Measurements from ENCODE around the gene ASIC2. TPM values are rescaled to one million over a fixed set of nuclear protein-coding genes. Genes with fewer than 3 reads are reported as not detected.

The ASIC2 gene
- total RNA-seq, 1 experiment from 2014 or later, result not detected

DNA sequence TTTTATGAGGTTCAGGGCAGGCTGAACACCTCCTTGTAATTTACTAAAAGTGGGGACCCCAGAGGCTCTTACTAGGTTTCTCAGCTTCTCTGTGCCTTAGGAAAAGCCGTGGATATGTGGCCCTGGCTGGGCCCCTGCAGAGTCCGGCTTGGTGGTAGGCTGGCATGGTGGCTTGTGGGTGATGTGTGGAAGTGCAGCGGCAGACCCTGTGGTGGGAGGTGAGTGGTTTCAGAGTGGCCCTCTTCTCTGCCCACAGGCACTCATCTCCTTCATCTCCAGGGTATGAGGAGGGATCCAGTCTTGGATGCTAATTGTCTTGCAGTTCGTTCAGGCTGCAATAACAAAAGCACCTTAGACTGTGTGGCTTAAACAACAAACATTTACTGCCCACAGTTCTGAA lies 58.9 kb downstream of the ASIC2 start:
- Mint-ChIP-seq H3K36me3 (ENCODE audit: insufficient read depth, unreplicated experiment) (no peaks in the 10 kb centered on the region), H3K4me1 (ENCODE audit: insufficient read depth, unreplicated experiment) (peaks cover 12% of the 10 kb centered on the region), H3K27ac (ENCODE audit: low read depth, unreplicated experiment) (no peak overlapping the region), H3K27me3 (ENCODE audit: insufficient read depth, unreplicated experiment) (peaks cover 6% of the 10 kb centered on the region), H3K9me3 (ENCODE audit: unreplicated experiment) (no peaks in the 10 kb centered on the region), H3K4me3 (ENCODE audit: unreplicated experiment) (no peak overlapping the region)
- POLR2A ChIA-PET, result no interaction called here
- CTCF ChIA-PET, result interaction anchor here (0.6 kb wide), 1 partner anchor 294 kb away, joined by 5 read pairs; no protein-coding TSS in a partner anchor
- no TSS peak for BruUV-seq (replicated peaks)
- DNase-seq (ENCODE audit: unreplicated experiment), result no peak
- intact Hi-C loops (cut with micrococcal nuclease), result no loop called here
- TF ChIP-seq, protein P1, sequence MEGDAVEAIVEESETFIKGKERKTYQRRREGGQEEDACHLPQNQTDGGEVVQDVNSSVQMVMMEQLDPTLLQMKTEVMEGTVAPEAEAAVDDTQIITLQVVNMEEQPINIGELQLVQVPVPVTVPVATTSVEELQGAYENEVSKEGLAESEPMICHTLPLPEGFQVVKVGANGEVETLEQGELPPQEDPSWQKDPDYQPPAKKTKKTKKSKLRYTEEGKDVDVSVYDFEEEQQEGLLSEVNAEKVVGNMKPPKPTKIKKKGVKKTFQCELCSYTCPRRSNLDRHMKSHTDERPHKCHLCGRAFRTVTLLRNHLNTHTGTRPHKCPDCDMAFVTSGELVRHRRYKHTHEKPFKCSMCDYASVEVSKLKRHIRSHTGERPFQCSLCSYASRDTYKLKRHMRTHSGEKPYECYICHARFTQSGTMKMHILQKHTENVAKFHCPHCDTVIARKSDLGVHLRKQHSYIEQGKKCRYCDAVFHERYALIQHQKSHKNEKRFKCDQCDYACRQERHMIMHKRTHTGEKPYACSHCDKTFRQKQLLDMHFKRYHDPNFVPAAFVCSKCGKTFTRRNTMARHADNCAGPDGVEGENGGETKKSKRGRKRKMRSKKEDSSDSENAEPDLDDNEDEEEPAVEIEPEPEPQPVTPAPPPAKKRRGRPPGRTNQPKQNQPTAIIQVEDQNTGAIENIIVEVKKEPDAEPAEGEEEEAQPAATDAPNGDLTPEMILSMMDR (IDR thresholded peaks at IDR 0.05; ENCODE audit: unreplicated experiment), result no peak

DNA sequence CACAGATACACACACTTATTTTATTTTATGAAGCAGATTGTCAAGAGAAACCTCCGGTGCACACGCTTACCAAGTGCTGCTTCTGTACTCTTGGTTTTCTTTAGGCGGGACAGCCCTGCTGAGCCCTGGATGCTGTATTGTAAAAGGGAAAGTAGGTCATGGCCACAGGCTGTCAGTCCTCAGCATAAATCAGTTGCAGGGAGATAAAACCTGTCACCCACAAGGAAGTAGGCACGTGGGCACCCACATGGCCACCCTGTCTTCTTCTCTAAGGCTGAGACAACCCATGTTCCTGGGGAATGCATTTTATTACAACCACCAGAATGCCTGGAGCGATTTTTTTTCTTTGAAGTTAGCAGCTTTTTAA lies 59.3 kb downstream of the ASIC2 start:
- Mint-ChIP-seq H3K4me3 (ENCODE audit: unreplicated experiment) (no peak overlapping the region), H3K9me3 (ENCODE audit: unreplicated experiment) (no peaks in the 10 kb centered on the region), H3K27me3 (ENCODE audit: insufficient read depth, unreplicated experiment) (peaks cover 10% of the 10 kb centered on the region), H3K36me3 (ENCODE audit: insufficient read depth, unreplicated experiment) (no peaks in the 10 kb centered on the region), H3K4me1 (ENCODE audit: insufficient read depth, unreplicated experiment) (peaks cover 12% of the 10 kb centered on the region), H3K27ac (ENCODE audit: low read depth, unreplicated experiment) (no peak overlapping the region)
- DNase-seq (ENCODE audit: unreplicated experiment), result no peak
- no TSS peak for BruUV-seq (replicated peaks)
- ChIA-PET CTCF (interaction anchor here (0.6 to 0.7 kb wide), 2 partner anchors 293 to 357 kb away, joined by 3 to 5 read pairs; partner anchors contain the start of gene MYO1D), POLR2A (no interaction called here)
- intact Hi-C loops (cut with micrococcal nuclease), result no loop called here
- TF ChIP-seq, protein P1 (IDR thresholded peaks at IDR 0.05; ENCODE audit: unreplicated experiment), result no peak

GRCh38 chr17:33229499-33229898 lies 63.6 kb downstream of the ASIC2 start:
- intact Hi-C loops (cut with micrococcal nuclease), result no loop called here
- CTCF ChIA-PET, result interaction anchor here (0.5 to 0.6 kb wide), 2 partner anchors 46 to 550 kb away, joined by 3 to 4 read pairs; no protein-coding TSS in a partner anchor
- TF ChIP-seq, protein P1 (IDR thresholded peaks at IDR 0.05; ENCODE audit: unreplicated experiment), result no peak

DNA sequence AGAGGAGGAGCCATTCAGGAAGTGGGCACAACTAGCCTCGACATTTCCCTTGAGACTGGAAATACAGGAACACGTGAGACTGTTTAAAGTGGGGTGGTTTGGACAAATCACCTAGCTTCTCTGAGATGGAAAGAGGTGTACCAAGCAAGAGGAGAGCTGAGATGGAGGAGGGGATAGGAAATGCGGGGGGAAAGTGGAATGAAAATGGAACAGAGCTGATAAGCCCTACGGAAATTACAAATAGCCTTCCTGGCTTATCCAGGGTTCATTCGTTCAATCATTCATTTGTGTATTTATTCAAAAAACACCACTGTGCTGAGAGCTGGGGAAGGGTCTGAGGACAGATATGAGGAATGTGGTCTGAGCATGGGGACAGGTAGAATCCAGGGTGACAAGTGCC lies 64.1 kb downstream of the ASIC2 start:
- POLR2A ChIA-PET, result interaction anchor here (0.6 to 1.2 kb wide), 2 partner anchors 56 to 766 kb away, joined by 3 read pairs; no protein-coding TSS in a partner anchor
- TF ChIP-seq, protein P1 (IDR thresholded peaks at IDR 0.05; ENCODE audit: unreplicated experiment), result no peak
- no TSS peak for BruUV-seq (replicated peaks)
- intact Hi-C loops (cut with micrococcal nuclease), result no loop called here
- Mint-ChIP-seq H3K27ac (ENCODE audit: low read depth, unreplicated experiment) (no peak overlapping the region), H3K36me3 (ENCODE audit: insufficient read depth, unreplicated experiment) (no peaks in the 10 kb centered on the region), H3K4me3 (ENCODE audit: unreplicated experiment) (no peak overlapping the region), H3K4me1 (ENCODE audit: insufficient read depth, unreplicated experiment) (no peaks in the 10 kb centered on the region), H3K9me3 (ENCODE audit: unreplicated experiment) (no peaks in the 10 kb centered on the region), H3K27me3 (ENCODE audit: insufficient read depth, unreplicated experiment) (peaks cover 18% of the 10 kb centered on the region)
- DNase-seq (ENCODE audit: unreplicated experiment), result no peak
- CTCF ChIA-PET, result interaction anchor here (0.5 to 1.0 kb wide), 2 partner anchors 9 to 550 kb away, joined by 3 read pairs; no protein-coding TSS in a partner anchor

More at GRCh38 chr17:33229499-33229898, 63.6 kb downstream of the ASIC2 start:
- BruUV-seq (replicated peaks), result no TSS peak
- H3K27me3 Mint-ChIP-seq (ENCODE audit: insufficient read depth, unreplicated experiment), result peaks cover 18% of the 10 kb centered on the region
- DNase-seq (ENCODE audit: unreplicated experiment), result no peak
- H3K4me1 Mint-ChIP-seq (ENCODE audit: insufficient read depth, unreplicated experiment), result no peaks in the 10 kb centered on the region
- no peak overlapping the region for H3K27ac Mint-ChIP-seq (ENCODE audit: low read depth, unreplicated experiment)
- POLR2A ChIA-PET, result interaction anchor here (1.2 kb wide), 1 partner anchor 56 kb away, joined by 3 read pairs; no protein-coding TSS in a partner anchor
- no peaks in the 10 kb centered on the region for H3K36me3 Mint-ChIP-seq (ENCODE audit: insufficient read depth, unreplicated experiment)
- H3K9me3 Mint-ChIP-seq (ENCODE audit: unreplicated experiment), result no peaks in the 10 kb centered on the region
- H3K4me3 Mint-ChIP-seq (ENCODE audit: unreplicated experiment), result no peak overlapping the region
